IPS-15b (cell line): ENCODE results near the gene NDRG4.

Experiments
- H3K27me3 ChIP-seq: one replicate; pipeline ENCODE4 v1.6.1; 2013; ENCODE audit warnings: low read length; ENCODE audit not compliant: control insufficient read depth, insufficient read depth
- H3K36me3 ChIP-seq: one replicate; pipeline ENCODE4 v1.6.1; 2013; ENCODE audit warnings: low read length; ENCODE audit not compliant: control insufficient read depth, insufficient read depth
- H3K4me1 ChIP-seq: one replicate; pipeline ENCODE4 v1.6.1; 2013; ENCODE audit warnings: mild to moderate bottlenecking, low read length; ENCODE audit not compliant: control insufficient read depth, insufficient read depth
- H3K4me3 ChIP-seq: one replicate; pipeline ENCODE4 v1.5.1; 2013; ENCODE audit warnings: low read depth, low read length
- H3K9ac ChIP-seq: one replicate; pipeline ENCODE4 v1.6.1; 2013; ENCODE audit warnings: low read depth, mild to moderate bottlenecking, low read length
- H3K9me3 ChIP-seq: one replicate; pipeline ENCODE4 v1.6.1; 2013; ENCODE audit warnings: mild to moderate bottlenecking, low read length; ENCODE audit not compliant: control insufficient read depth, insufficient read depth

NDRG4 gene

DNA sequence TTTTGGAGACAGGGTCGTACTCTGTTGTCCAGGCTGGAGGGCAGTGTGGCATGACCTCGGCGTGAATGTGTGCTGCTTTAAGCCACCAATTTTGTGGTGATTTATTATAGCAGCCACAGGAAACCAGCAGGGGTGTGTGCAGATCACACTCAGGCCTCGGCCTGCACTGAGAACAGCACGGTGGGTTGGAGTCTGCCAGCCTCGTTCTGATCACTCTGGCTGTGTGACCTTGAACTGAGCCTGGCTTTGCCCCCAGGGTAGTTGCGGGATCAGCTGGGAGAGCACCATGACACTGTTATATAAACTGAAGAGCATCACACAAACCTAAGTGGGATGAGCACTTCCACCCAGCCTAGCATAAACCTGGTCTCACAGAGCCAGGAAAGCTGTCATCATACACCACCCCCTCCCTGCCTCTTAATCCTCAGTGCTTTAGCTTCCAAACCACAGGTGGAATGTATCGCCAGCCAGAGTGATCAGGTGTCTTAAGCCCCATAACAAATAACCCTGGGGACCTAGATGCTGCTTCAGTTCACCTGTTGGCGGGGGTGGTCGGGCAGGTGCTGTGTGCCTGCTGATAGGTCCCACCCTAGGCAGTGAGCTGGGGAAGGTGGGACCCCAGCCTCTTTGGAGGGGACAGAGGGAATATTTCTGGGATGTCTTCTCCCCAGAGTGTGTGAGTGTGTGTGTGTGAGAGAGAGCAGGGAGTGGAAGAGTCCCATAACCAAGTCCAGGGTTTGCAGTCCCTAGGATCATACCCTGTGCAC, 28.6 kb upstream of the NDRG4 start:
- Histone ChIP-seq H3K9me3 (no peaks in the 10 kb centered on the region), H3K4me1 (peaks cover 2% of the 10 kb centered on the region), H3K27me3 (peaks cover 6% of the 10 kb centered on the region), H3K36me3 (no peaks in the 10 kb centered on the region), H3K9ac (no peak overlapping the region), H3K4me3 (no peak overlapping the region)

DNA sequence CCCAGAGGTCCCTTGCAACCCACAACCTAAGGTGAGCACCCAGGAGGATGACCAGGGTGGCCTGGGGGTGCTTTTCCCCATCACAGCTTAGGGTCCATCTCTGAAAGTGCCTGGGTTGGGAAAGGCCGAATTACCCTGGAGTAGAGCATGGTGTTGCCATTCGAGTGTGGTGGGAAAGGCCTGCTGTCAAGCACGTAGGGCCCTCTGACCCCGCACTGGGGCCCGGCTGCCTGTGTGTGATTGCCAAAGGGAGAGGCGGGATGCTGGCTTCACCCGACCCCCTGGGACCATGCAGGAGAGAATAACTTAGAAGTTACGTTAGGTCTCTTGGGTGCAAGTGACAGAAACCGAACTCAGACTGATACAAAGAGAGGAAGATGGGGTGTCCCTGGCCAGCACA, 27.7 kb upstream of the NDRG4 start:
- Histone ChIP-seq H3K4me1 (no peaks in the 10 kb centered on the region), H3K4me3 (no peak overlapping the region), H3K9me3 (no peaks in the 10 kb centered on the region), H3K36me3 (no peaks in the 10 kb centered on the region), H3K9ac (no peak overlapping the region), H3K27me3 (no peaks in the 10 kb centered on the region)

- Histone ChIP-seq H3K9me3 (no peaks in the 10 kb centered on the region), H3K27me3 (no peaks in the 10 kb centered on the region), H3K9ac (no peak overlapping the region), H3K4me1 (no peaks in the 10 kb centered on the region), H3K36me3 (no peaks in the 10 kb centered on the region), H3K4me3 (no peak overlapping the region)
Observed at GRCh38 chr16:58472827-58473226, 27.1 kb upstream of the NDRG4 start.

GRCh38 chr16:58474296-58474695, 25.6 kb upstream of the NDRG4 start:
- Histone ChIP-seq H3K9ac (no peak overlapping the region), H3K4me3 (no peak overlapping the region), H3K4me1 (no peaks in the 10 kb centered on the region), H3K9me3 (no peaks in the 10 kb centered on the region), H3K36me3 (no peaks in the 10 kb centered on the region), H3K27me3 (no peaks in the 10 kb centered on the region)

- Histone ChIP-seq H3K9ac (no peak overlapping the region), H3K36me3 (no peaks in the 10 kb centered on the region), H3K27me3 (no peaks in the 10 kb centered on the region), H3K9me3 (no peaks in the 10 kb centered on the region), H3K4me1 (no peaks in the 10 kb centered on the region), H3K4me3 (no peak overlapping the region)
Observed at GRCh38 chr16:58475091-58475619, 24.8 kb upstream of the NDRG4 start.

GRCh38 chr16:58476791-58477190, 23.2 kb upstream of the NDRG4 start:
- H3K4me1 ChIP-seq: no peaks in the 10 kb centered on the region
- H3K27me3 ChIP-seq: no peaks in the 10 kb centered on the region

DNA sequence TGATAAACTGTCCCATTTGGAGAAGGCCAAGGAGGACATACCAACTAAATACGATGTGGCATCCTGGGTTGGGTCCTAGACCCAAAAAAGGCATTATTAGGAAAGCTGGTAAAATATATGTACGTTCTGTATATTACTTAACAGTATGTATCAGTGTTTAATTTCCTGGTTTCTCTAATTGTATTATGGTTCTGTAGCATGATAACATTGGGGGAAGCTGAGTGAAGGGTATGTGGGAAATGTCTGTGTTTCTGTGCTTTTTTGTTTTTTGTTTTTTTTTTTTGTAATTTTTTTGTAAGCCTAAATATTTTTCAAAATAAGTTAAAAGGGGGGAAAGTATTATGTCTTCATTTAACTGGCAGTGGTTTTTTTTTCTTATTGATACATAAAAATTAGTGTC, 21.5 kb upstream of the NDRG4 start:
- Histone ChIP-seq H3K36me3 (no peaks in the 10 kb centered on the region), H3K4me1 (no peaks in the 10 kb centered on the region), H3K27me3 (no peaks in the 10 kb centered on the region), H3K9me3 (no peaks in the 10 kb centered on the region), H3K4me3 (no peak overlapping the region), H3K9ac (no peak overlapping the region)

More at GRCh38 chr16:58476791-58477190, 23.2 kb upstream of the NDRG4 start:
- Histone ChIP-seq H3K4me3 (no peak overlapping the region), H3K9me3 (no peaks in the 10 kb centered on the region), H3K36me3 (no peaks in the 10 kb centered on the region), H3K9ac (no peak overlapping the region)

- H3K9me3 ChIP-seq: no peaks in the 10 kb centered on the region
- no peaks in the 10 kb centered on the region for H3K4me1 ChIP-seq
- no peaks in the 10 kb centered on the region for H3K36me3 ChIP-seq
- H3K4me3 ChIP-seq: no peak overlapping the region
- no peaks in the 10 kb centered on the region for H3K27me3 ChIP-seq
- H3K9ac ChIP-seq: no peak overlapping the region
Observed at GRCh38 chr16:58481226-58481869, 18.6 kb upstream of the NDRG4 start.

DNA sequence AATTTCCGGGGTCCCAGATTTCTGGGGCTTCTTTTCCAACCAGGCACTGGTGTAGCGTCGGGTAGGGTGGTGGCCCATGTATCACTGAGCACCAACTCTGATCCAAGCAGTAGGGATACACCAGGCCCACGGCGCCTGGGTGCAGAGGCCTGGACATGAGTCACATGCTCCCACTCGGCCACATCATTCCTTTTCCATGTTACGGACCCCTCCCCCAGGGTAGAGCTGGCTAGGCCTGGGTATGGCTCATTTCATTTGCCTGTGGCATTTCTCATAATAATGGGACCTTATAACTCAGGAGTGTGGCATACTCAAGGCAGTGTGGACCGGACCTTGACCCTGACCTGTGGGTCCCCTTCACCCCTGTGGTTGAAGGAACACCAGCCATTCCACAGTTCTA, 18.0 kb upstream of the NDRG4 start:
- Histone ChIP-seq H3K9ac (no peak overlapping the region), H3K4me3 (no peak overlapping the region), H3K9me3 (no peaks in the 10 kb centered on the region), H3K27me3 (no peaks in the 10 kb centered on the region), H3K4me1 (no peaks in the 10 kb centered on the region), H3K36me3 (no peaks in the 10 kb centered on the region)

GRCh38 chr16:58485184-58485887, 14.6 kb upstream of the NDRG4 start:
- Histone ChIP-seq H3K9me3 (no peaks in the 10 kb centered on the region), H3K9ac (no peak overlapping the region), H3K4me1 (no peaks in the 10 kb centered on the region), H3K36me3 (no peaks in the 10 kb centered on the region), H3K27me3 (no peaks in the 10 kb centered on the region), H3K4me3 (no peak overlapping the region)

- H3K4me3 ChIP-seq: no peak overlapping the region
- no peak overlapping the region for H3K9ac ChIP-seq
- no peaks in the 10 kb centered on the region for H3K27me3 ChIP-seq
Observed at GRCh38 chr16:58487566-58488351, 12.2 kb upstream of the NDRG4 start.

More at GRCh38 chr16:58487566-58488351, 12.2 kb upstream of the NDRG4 start:
- Histone ChIP-seq H3K4me1 (no peaks in the 10 kb centered on the region), H3K36me3 (no peaks in the 10 kb centered on the region), H3K9me3 (no peaks in the 10 kb centered on the region)
